GM12878 (cell line): ENCODE results near the gene CMTR2.

Experiments
- CREB1 ChIP-seq: IDR thresholded peaks from 2 replicates; pipeline ENCODE4 v1.6.1; 2012; ENCODE audit warnings: low read depth, mild to moderate bottlenecking, inconsistent platforms
- HDAC2 ChIP-seq: fragments of 200-600 bp; sonication (generic); IDR thresholded peaks from 2 replicates; pipeline ENCODE4 v1.6.1; 2017
- MXI1 ChIP-seq: fragments of 150-350 bp; IDR thresholded peaks from 2 replicates; pipeline ENCODE4 v1.6.1; 2011; ENCODE audit warnings: low read depth, mild to moderate bottlenecking, inconsistent platforms, low read length, improper control_type of control experiment
- ZNF274 ChIP-seq: IDR thresholded peaks from one replicate; pipeline ENCODE4 v1.8.0; 2011; ENCODE audit not compliant: insufficient read length, insufficient read depth
- TF ChIP-seq, protein P1 (sequence below), 3 experiments: IDR thresholded peaks in 2 of 3; conservative IDR thresholded peaks in 1 of 3; 2 replicates each; pipeline ENCODE4 v1.5.1; 2011; ENCODE audit warnings: low read depth in 3 of 3, low read length in 3 of 3, mild to moderate bottlenecking in 3 of 3, control low read depth in 2 of 3, moderate library complexity in 2 of 3, inconsistent platforms in 1 of 3, mixed read lengths in 1 of 3; ENCODE audit not compliant: control insufficient read depth in 2 of 3, insufficient read depth in 1 of 3; ENCODE audit errors: extremely low read depth in 1 of 3
- TF ChIP-seq, protein P2 (sequence below): IDR thresholded peaks from 2 replicates; pipeline ENCODE4 v1.6.1; 2011; ENCODE audit warnings: borderline replicate concordance, low read depth, mild to moderate bottlenecking, moderate library complexity, mixed read lengths, low read length; ENCODE audit not compliant: insufficient read depth; ENCODE audit errors: extremely low read length
- TF ChIP-seq, protein P3 (sequence below): IDR thresholded peaks from 2 replicates; pipeline ENCODE4 v1.6.1; 2012; ENCODE audit warnings: mild to moderate bottlenecking, low read depth, low read length

DNA sequence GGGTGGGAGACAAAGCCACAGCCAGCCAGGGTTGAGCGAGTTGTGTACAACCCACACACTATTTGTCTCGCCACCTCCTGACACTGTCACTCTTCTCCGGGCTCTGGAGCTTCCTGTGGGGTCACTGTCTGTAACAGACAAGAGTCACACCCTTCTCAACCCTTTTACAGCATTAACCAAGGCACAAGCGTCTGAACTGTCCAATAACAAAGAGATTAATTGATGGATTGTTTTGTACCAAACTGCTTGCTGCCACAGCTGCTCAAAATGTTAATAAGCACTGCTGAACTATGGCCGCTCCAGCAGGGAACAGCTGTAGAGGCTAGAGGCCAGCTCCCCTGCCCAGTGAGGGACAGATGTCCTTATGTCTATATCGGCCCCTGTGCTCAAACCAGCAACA is 33.5 kb downstream of the CMTR2 start:
- TF ChIP-seq HDAC2 (no peak), ZNF274 (no peak), MXI1 (no peak), CREB1 (no peak)
- TF ChIP-seq, protein P1, sequence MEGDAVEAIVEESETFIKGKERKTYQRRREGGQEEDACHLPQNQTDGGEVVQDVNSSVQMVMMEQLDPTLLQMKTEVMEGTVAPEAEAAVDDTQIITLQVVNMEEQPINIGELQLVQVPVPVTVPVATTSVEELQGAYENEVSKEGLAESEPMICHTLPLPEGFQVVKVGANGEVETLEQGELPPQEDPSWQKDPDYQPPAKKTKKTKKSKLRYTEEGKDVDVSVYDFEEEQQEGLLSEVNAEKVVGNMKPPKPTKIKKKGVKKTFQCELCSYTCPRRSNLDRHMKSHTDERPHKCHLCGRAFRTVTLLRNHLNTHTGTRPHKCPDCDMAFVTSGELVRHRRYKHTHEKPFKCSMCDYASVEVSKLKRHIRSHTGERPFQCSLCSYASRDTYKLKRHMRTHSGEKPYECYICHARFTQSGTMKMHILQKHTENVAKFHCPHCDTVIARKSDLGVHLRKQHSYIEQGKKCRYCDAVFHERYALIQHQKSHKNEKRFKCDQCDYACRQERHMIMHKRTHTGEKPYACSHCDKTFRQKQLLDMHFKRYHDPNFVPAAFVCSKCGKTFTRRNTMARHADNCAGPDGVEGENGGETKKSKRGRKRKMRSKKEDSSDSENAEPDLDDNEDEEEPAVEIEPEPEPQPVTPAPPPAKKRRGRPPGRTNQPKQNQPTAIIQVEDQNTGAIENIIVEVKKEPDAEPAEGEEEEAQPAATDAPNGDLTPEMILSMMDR (IDR thresholded peaks at IDR 0.05 in 2 of 3, conservative IDR thresholded peaks at IDR 0.05 in 1 of 3; ENCODE audit: control insufficient read depth in 2 of 3, extremely low read depth in 1 of 3, insufficient read depth in 1 of 3, low read depth in 3 of 3, low read length in 3 of 3) = no peak
- TF ChIP-seq, protein P2, sequence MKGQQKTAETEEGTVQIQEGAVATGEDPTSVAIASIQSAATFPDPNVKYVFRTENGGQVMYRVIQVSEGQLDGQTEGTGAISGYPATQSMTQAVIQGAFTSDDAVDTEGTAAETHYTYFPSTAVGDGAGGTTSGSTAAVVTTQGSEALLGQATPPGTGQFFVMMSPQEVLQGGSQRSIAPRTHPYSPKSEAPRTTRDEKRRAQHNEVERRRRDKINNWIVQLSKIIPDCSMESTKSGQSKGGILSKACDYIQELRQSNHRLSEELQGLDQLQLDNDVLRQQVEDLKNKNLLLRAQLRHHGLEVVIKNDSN = no peak
- TF ChIP-seq, protein P3, sequence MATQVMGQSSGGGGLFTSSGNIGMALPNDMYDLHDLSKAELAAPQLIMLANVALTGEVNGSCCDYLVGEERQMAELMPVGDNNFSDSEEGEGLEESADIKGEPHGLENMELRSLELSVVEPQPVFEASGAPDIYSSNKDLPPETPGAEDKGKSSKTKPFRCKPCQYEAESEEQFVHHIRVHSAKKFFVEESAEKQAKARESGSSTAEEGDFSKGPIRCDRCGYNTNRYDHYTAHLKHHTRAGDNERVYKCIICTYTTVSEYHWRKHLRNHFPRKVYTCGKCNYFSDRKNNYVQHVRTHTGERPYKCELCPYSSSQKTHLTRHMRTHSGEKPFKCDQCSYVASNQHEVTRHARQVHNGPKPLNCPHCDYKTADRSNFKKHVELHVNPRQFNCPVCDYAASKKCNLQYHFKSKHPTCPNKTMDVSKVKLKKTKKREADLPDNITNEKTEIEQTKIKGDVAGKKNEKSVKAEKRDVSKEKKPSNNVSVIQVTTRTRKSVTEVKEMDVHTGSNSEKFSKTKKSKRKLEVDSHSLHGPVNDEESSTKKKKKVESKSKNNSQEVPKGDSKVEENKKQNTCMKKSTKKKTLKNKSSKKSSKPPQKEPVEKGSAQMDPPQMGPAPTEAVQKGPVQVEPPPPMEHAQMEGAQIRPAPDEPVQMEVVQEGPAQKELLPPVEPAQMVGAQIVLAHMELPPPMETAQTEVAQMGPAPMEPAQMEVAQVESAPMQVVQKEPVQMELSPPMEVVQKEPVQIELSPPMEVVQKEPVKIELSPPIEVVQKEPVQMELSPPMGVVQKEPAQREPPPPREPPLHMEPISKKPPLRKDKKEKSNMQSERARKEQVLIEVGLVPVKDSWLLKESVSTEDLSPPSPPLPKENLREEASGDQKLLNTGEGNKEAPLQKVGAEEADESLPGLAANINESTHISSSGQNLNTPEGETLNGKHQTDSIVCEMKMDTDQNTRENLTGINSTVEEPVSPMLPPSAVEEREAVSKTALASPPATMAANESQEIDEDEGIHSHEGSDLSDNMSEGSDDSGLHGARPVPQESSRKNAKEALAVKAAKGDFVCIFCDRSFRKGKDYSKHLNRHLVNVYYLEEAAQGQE = no peak
